ENCODE measurements around the gene BABAM2. TPM values are rescaled to one million over a fixed set of nuclear protein-coding genes. Genes with fewer than 3 reads are reported as not detected.
A peak's percentile ranks its signal among the peaks of the same experiment; 100 is the strongest.

Gene BABAM2
- total and polyA plus RNA-seq, 11 donors: 22.2 to 75.1 (median 62.5) TPM

GRCh38 chr2:28080911-28081310, 190.4 kb downstream of the BABAM2 start:
- H3K4me3 ChIP-seq: no peak overlapping the region
- WGBS, 4 donors: 61 to 74% (median 70%) methylated on average over 5 of the region's 5 CpGs
- no peaks in the 10 kb centered on the region for H3K36me3 ChIP-seq
- no peaks in the 10 kb centered on the region for H3K27me3 ChIP-seq
- peak overlapping the region in 1 of 12 donors; percentile 66 for H3K27ac ChIP-seq
- ATAC-seq: peak in 1 of 4 donors; percentile 42
- intact Hi-C loops (cut with DNase I): no loop called here
- DNase-seq: no peak
- TF ChIP-seq, protein P1, sequence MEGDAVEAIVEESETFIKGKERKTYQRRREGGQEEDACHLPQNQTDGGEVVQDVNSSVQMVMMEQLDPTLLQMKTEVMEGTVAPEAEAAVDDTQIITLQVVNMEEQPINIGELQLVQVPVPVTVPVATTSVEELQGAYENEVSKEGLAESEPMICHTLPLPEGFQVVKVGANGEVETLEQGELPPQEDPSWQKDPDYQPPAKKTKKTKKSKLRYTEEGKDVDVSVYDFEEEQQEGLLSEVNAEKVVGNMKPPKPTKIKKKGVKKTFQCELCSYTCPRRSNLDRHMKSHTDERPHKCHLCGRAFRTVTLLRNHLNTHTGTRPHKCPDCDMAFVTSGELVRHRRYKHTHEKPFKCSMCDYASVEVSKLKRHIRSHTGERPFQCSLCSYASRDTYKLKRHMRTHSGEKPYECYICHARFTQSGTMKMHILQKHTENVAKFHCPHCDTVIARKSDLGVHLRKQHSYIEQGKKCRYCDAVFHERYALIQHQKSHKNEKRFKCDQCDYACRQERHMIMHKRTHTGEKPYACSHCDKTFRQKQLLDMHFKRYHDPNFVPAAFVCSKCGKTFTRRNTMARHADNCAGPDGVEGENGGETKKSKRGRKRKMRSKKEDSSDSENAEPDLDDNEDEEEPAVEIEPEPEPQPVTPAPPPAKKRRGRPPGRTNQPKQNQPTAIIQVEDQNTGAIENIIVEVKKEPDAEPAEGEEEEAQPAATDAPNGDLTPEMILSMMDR (IDR thresholded peaks at IDR 0.05): no peak
- TF ChIP-seq POLR2A (IDR thresholded peaks at IDR 0.05): no peak
- H3K9me3 ChIP-seq: no peaks in the 10 kb centered on the region
- H3K4me1 ChIP-seq: peaks cover 0 to 20% (median 5%) of the 10 kb centered on the region in 12 donors

- H3K9me3 ChIP-seq: no peaks in the 10 kb centered on the region
- no peaks in the 10 kb centered on the region for H3K27me3 ChIP-seq
- WGBS, 4 donors: 89 to 98% (median 95%) methylated on average over 2 of the region's 2 CpGs
Measured at GRCh38 chr2:28082131-28082530, 191.6 kb downstream of the BABAM2 start.

DNA sequence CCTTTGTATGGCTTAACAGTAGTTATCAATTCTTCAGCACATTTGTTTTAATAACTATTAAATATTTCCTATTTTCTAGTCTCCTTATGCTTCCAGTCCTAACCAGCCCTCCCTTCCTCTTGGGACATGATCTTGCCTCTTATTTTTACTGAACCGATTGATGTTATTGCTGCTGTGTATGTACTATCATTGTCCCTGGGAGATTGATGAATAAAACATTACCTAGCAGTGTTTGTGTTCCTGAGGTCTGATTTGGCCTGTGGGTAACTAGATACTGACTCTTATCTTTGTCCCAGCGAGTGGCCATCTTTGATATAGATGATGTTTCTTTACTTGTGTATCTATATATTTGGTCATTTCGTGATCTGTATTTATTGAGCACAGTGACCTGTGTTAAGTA, 192.9 kb downstream of the BABAM2 start:
- Histone ChIP-seq H3K36me3 (no peaks in the 10 kb centered on the region), H3K4me3 (no peak overlapping the region), H3K9me3 (no peaks in the 10 kb centered on the region), H3K27me3 (no peaks in the 10 kb centered on the region), H3K27ac (no peak overlapping the region), H3K4me1 (peaks cover 0 to 20% (median 5%) of the 10 kb centered on the region in 12 donors)
- TF ChIP-seq, protein P1 (IDR thresholded peaks at IDR 0.05): no peak
- no peak for TF ChIP-seq POLR2A (IDR thresholded peaks at IDR 0.05)
- WGBS, 4 donors: 94 to 96% (median 95%) methylated on average over 3 of the region's 3 CpGs
- intact Hi-C loops (cut with DNase I): no loop called here
- no peak for ATAC-seq
- DNase-seq: no peak

More at GRCh38 chr2:28082131-28082530, 191.6 kb downstream of the BABAM2 start:
- no peaks in the 10 kb centered on the region for H3K36me3 ChIP-seq
- H3K4me3 ChIP-seq: no peak overlapping the region
- TF ChIP-seq, protein P1 (IDR thresholded peaks at IDR 0.05): no peak
- no peak for TF ChIP-seq POLR2A (IDR thresholded peaks at IDR 0.05)
- no peak for ATAC-seq
- intact Hi-C loops (cut with DNase I): no loop called here
- no peak overlapping the region for H3K27ac ChIP-seq
- H3K4me1 ChIP-seq: peaks cover 0 to 20% (median 5%) of the 10 kb centered on the region in 12 donors
- DNase-seq: no peak

DNA sequence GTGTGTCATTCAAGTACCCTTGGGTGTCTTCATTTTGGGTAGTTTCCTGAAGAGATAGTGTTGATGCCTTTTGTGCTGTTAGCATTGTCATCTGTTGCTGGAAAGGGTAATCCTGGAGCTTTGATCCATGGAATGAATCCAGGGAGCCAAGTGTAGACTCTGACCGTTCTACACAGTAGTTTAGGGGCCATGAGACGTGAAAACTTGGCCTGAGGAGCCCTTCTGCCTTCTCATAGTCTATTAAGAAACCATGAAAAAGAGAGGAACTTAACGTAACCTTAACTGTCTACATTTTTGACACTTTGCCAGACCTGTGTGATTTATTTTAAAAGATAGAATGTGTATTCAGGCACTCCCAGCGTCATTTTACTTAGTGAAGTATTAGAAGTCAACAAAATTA, 194.0 kb downstream of the BABAM2 start:
- 56 to 72% (median 67%) methylated on average over 4 of the region's 4 CpGs for WGBS, 4 donors
- intact Hi-C loops (cut with DNase I): no loop called here

More for the DNA sequence above, 194.0 kb downstream of the BABAM2 start:
- DNase-seq: no peak
- H3K27ac ChIP-seq: no peak overlapping the region
- peaks cover 0 to 20% (median 5%) of the 10 kb centered on the region in 12 donors for H3K4me1 ChIP-seq
- ATAC-seq: no peak
- no peaks in the 10 kb centered on the region for H3K27me3 ChIP-seq
- no peaks in the 10 kb centered on the region for H3K9me3 ChIP-seq
- TF ChIP-seq, protein P1 (IDR thresholded peaks at IDR 0.05): no peak
- no peak for TF ChIP-seq POLR2A (IDR thresholded peaks at IDR 0.05)
- no peak overlapping the region for H3K4me3 ChIP-seq
- H3K36me3 ChIP-seq: no peaks in the 10 kb centered on the region

Measured in heart left ventricle (tissue), 16 donors.